ENCODE results near the gene MINK1. TPM values are rescaled to one million over a fixed set of nuclear protein-coding genes. Genes with fewer than 3 reads are reported as not detected.

MINK1 gene
- total and polyA plus RNA-seq, 2 of the 8 experiments (the other 6 are each of a cell fraction or from before 2014, with no cell fraction given): 26.9 to 77.7 TPM

DNA sequence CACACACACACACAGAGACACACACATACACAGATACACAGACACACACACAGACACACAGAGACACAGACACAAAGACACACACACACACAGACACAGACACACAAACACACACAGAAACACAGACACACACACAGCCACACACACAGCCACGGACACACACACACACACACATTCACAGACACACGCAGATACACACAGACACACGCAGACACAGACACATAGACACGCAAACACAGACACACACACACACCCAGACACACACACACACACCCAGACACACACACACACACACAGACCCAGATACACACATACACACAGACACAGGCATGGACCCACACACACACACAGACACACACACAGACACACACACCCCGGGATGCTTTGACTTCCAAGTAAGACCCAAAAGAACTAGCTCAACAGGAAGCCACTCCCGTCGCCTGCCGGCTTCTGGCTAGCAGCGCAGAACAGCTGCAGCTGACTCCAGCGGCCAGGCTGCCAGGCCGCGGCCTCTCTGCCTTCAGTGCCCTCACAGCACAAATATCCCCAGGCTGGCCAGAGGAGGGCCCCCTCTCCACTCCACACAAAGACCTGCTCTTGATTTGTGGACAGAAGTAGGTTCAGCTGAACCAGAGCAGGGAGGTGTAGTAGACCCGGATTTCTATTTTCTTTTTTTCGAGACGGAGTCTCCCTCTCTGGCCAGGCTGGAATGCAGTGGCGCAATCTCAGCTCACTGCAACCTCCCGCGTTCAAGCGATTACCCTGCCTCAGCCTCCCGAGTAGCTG lies 75.8 kb downstream of the MINK1 start (continued):
- no peak for TF ChIP-seq CHD7 (IDR thresholded peaks at IDR 0.05; ENCODE audit: insufficient replicate concordance, low read length)
- no peak for TF ChIP-seq EZH2 (IDR thresholded peaks at IDR 0.05; ENCODE audit: low read depth, low read length, severe bottlenecking)
- TF ChIP-seq KDM1A (IDR thresholded peaks at IDR 0.05; ENCODE audit: borderline replicate concordance, low read length): no peak
- no peak for TF ChIP-seq CBX8 (IDR thresholded peaks at IDR 0.05; ENCODE audit: borderline replicate concordance, low read depth, low read length)
- TF ChIP-seq NRF1 (IDR thresholded peaks at IDR 0.05; ENCODE audit: low read depth, low read length): no peak
- no peak for TF ChIP-seq BRCA1 (IDR thresholded peaks at IDR 0.05; ENCODE audit: low read depth, low read length)
- no peak for TF ChIP-seq EGR1 (IDR thresholded peaks at IDR 0.05; ENCODE audit: borderline replicate concordance, low read depth, low read length)
- no peak for TF ChIP-seq CHD1 (IDR thresholded peaks at IDR 0.05; ENCODE audit: low read depth, low read length)
- TF ChIP-seq ASH2L (IDR thresholded peaks at IDR 0.05; ENCODE audit: low read length): no peak
- no peak for TF ChIP-seq SP2 (IDR thresholded peaks at IDR 0.05; ENCODE audit: low read length)
- TF ChIP-seq SUZ12 (IDR thresholded peaks at IDR 0.05; ENCODE audit: low read length): no peak
